GM20000 (cell line): ENCODE data around the gene IGSF21.

ENCODE experiments used
- DNase-seq: peaks from one replicate; pipeline ENCODE4 v3.0.0; 2012; ENCODE audit warnings: low spot score
- TF ChIP-seq, protein P1 (sequence below): IDR thresholded peaks from 2 replicates; pipeline ENCODE4 v1.5.1; 2012; ENCODE audit warnings: mild to moderate bottlenecking, control low read depth; ENCODE audit errors: extremely low read depth, missing control alignments

The IGSF21 gene

DNA sequence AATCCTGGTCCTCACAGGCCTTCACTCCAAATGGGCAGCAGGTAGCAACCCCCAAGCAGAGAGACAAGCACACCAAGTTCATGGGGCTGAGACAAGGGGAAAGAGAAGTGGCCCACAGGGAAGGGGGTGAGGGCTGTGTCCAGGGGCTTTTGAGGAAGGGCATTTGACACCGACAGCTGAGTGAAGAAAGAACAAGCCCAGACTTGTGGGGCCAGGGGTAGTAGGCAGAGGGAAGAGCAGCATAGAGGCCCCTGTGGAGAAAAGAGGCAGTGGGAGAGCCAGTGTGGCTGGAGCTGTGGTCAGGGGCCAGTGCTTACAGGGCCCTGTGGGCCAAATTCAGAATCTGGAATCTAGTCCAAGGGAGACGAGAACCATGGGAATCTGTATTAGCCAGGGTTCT, 85.4 kb downstream of the IGSF21 start:
- DNase-seq: no peak
- TF ChIP-seq, protein P1, sequence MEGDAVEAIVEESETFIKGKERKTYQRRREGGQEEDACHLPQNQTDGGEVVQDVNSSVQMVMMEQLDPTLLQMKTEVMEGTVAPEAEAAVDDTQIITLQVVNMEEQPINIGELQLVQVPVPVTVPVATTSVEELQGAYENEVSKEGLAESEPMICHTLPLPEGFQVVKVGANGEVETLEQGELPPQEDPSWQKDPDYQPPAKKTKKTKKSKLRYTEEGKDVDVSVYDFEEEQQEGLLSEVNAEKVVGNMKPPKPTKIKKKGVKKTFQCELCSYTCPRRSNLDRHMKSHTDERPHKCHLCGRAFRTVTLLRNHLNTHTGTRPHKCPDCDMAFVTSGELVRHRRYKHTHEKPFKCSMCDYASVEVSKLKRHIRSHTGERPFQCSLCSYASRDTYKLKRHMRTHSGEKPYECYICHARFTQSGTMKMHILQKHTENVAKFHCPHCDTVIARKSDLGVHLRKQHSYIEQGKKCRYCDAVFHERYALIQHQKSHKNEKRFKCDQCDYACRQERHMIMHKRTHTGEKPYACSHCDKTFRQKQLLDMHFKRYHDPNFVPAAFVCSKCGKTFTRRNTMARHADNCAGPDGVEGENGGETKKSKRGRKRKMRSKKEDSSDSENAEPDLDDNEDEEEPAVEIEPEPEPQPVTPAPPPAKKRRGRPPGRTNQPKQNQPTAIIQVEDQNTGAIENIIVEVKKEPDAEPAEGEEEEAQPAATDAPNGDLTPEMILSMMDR: no peak

DNA sequence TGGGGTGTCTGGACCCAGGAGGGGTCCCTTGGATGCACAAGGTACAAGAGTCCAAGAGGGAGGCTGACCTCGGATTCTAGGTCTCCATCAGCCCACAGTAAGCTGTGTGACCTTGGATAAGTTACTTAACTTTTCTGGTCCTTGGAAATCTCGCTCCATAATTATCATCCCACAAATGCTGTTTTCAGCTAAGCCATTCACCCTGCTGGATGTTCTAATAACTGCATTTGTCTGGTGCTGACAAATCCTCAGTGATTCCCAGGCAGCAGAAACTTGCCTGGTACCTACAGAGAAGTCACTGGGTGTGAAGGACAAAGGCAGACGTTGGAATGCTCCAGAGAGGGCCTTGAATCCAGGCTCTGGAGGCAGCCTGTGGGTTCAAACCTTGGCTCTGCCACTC, 89.7 kb downstream of the IGSF21 start:
- DNase-seq: no peak
- TF ChIP-seq, protein P1: no peak

DNA sequence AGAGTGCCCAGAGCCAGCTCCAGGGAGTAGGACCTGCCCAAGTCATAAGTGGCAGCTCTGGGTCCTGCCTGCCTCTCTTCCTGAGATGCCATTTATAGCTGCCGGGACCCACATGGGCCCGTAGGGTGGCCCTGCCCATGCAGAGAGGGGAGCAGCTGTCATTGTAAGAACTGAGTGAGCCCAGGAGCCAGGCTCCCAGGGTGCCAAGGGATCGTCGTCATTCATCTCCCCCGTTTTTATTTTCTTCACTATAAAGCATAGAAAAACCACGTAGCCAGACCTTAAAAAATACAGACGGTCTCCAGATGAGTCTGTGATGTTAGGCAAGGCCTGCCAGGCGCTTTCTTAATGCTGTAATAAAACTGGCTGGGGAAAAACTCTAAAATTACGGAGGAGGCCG, 90.7 kb downstream of the IGSF21 start:
- no peak for DNase-seq
- TF ChIP-seq, protein P1: no peak

DNA sequence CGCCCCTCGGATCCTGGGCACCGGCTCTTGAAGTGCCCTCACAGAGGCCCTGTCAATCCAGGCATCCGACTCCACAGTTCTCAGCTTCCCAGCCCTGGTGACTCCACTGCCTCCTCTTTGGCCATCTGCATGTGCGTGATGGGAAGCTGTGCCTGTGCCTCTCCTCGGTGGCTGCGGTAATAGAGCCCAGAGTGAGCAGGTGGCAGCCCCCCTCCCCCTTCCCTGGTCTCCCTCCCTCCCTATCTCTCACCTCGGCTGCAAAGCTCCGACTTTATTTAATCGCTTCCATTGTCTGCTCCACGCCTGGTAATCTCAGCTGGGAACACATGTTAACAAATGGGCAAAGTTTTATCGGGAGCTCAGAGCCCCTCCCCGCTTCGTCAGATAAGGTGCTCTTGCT, 91.9 kb downstream of the IGSF21 start:
- no peak for DNase-seq
- TF ChIP-seq, protein P1: no peak

DNA sequence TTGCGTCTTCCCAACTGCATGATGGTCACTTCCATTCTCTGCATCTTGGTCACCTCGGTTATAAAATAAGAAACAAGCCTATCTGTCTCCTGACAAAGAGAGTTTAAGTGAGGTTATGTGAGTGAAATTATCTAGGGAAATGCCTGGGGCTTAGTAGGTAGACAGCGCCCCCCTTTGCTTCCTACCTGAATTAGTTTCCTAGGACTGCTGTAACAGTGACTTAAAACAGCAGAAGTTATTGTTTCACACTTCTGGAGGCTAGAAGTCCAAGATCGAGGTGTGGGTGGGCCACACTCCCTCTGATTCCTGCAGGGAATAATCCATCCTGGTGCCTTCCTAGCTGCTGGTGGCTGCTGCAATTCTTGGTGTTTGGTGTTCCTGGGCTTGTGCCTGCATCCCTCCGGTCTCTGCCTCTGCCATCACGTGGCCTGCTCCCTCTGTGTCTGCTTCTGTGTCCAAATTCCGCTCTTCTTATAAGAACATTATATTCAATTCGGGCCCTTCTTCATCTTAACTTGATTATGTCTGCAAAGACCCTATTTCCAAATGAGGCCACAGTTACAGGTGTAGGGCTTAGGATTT, 92.6 kb downstream of the IGSF21 start:
- no peak for DNase-seq
- TF ChIP-seq, protein P1: no peak

DNA sequence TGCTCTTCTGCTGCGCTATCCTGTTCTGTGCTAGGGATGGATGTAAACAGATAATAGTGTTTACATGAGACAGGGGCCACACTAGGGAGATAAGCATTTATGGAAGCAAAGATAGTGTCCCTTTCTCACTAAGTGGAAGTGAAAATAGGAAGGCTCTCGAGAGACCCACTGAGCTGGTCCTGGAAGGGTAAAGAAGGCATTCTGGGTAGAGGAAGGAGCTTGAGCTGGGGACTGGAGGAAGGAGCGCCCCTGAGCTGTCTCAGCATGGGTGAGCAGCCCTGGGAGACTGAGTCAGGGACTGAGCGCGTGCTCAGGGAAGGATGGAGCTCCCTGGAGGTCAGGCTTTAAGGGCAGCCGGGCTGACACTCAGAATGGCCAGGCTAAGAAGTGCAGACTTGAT, 93.3 kb downstream of the IGSF21 start:
- TF ChIP-seq, protein P1: no peak

DNA sequence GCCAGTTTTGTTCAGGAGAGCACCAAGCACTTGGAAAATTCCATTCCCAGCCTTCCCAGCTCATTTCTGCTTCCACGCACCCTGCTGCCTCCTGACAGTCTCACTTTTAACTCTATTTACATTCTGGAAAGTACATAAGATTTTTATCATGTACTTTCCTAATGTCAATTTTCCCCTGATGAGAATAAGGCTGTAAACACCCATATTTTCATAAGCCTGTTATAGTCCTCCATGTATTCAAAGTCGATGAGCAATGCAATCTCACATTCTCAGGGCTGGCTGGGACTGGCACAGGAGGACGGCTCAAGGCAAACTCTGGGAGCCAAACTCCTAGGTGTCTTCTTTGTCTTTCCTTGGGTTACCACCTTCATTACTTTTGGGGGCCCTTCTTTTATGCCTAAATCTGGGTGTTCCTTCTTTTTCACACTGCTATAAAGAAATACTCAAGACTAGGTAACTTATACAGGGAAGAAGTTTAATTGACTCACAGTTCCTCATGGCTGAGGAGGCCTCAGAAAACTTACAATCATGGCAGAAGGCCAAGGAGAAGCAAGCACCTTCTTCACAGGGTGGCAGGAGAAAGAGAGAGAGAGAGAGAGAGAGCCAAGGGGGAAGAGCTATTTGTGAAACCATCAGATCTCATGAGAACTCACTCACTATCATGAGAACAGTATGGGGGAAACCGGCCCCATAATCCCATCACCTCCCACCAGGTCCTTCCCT, 94.6 kb downstream of the IGSF21 start:
- DNase-seq: no peak
- TF ChIP-seq, protein P1: no peak

More for the DNA sequence above, 93.3 kb downstream of the IGSF21 start:
- DNase-seq: no peak
